Esophagus muscularis mucosa (tissue), 4 donors: ENCODE data around the gene SESTD1. TPM values are rescaled to one million over a fixed set of nuclear protein-coding genes. Genes with fewer than 3 reads are reported as not detected.

Experiments used
- DNase-seq: peaks from one replicate; pipeline ENCODE4 v3.0.0-alpha.2; 2017; ENCODE audit errors: extremely low spot score
- H3K27ac ChIP-seq, 4 donors: fragments of 200-600 bp; sonication (generic); replicated peaks in 1 of 4; 1 replicate in 3 of 4; 2 replicates in 1 of 4; pipeline ENCODE4 v1.5.1; 2016 to 2019; ENCODE audit warnings: mild to moderate bottlenecking in 1 of 4
- H3K27me3 ChIP-seq, 4 donors: fragments of 200-600 bp; sonication (generic); one replicate each; pipeline versions ENCODE4 v1.5.1 to v1.6.0; 2016 to 2019
- H3K36me3 ChIP-seq, 4 donors: fragments of 200-600 bp; sonication (generic); one replicate each; pipeline ENCODE4 v1.5.1; 2016 to 2019
- H3K4me1 ChIP-seq, 4 donors: fragments of 200-600 bp; sonication (generic); one replicate each; pipeline ENCODE4 v1.5.1; 2016 to 2019
- H3K4me3 ChIP-seq, 4 donors: fragments of 200-600 bp; sonication (generic); 1 replicate in 2 of 4; 2 replicates in 2 of 4; pipeline ENCODE4 v1.5.1; 2016 to 2019; ENCODE audit warnings: mild to moderate bottlenecking in 4 of 4, moderate library complexity in 1 of 4
- H3K9me3 ChIP-seq, 4 donors: fragments of 200-600 bp; sonication (generic); 1 replicate in 3 of 4; 2 replicates in 1 of 4; pipeline ENCODE4 v1.5.1; 2016 to 2019
- CTCF ChIP-seq, 3 experiments: fragments of 200-600 bp in 2 of 3; fragments of 450-650 bp in 1 of 3; sonication (generic) in 2 of 3; IDR thresholded peaks; one replicate each; pipeline ENCODE4 v1.5.1; 2017 to 2019; ENCODE audit warnings: antibody characterized with exemption in 3 of 3, mild to moderate bottlenecking in 2 of 3, moderate library complexity in 1 of 3
- EP300 ChIP-seq: sonication (generic); formaldehyde crosslinking; IDR thresholded peaks from one replicate; pipeline ENCODE4 v1.6.1; 2017; ENCODE audit warnings: antibody characterized with exemption
- POLR2A ChIP-seq: fragments of 450-650 bp; IDR thresholded peaks from one replicate; pipeline ENCODE4 v1.6.1; 2017; ENCODE audit warnings: antibody characterized with exemption, moderate library complexity, mild to moderate bottlenecking, low read depth
- POLR2AphosphoS5 ChIP-seq, 2 donors: sonication (generic); formaldehyde crosslinking; IDR thresholded peaks; one replicate each; pipeline ENCODE4 v1.6.1; 2017; ENCODE audit warnings: antibody characterized with exemption in 2 of 2
- WGBS: methylation state at CpG from one replicate; pipeline ENCODE4 v1.1.5; 2018; 5-methylcytosine and 5-hydroxymethylcytosine counted together
- intact Hi-C: fragments of 100-400 bp; cut with DNase I; formaldehyde crosslinking; loops from one replicate; pipeline ENCODE4 v1.15.1; 2023
- total RNA-seq, 4 donors: library from RNA; depleted of rRNA; stranded (reverse); fragments of >200 nt; gene quantifications; one replicate each; pipeline versions ENCODE4 v1.1.0 to v1.2.1, GENCODE V29; 2016

The SESTD1 gene
- total RNA-seq, 4 donors from 2014 or later, result 48.9 to 57.3 (median 53.3) TPM

- no peak for DNase-seq
- Histone ChIP-seq H3K4me1 (peaks cover 0 to 30% (median 22%) of the 10 kb centered on the region in 4 donors), H3K36me3 (no peaks in the 10 kb centered on the region), H3K27me3 (no peaks in the 10 kb centered on the region), H3K9me3 (no peaks in the 10 kb centered on the region), H3K27ac (no peak overlapping the region), H3K4me3 (no peak overlapping the region)
- intact Hi-C loops, result no loop called here
- 28% methylated on average over 1 of the region's 1 CpG for WGBS
- TF ChIP-seq POLR2AphosphoS5 (IDR thresholded peaks at IDR 0.05) (peak in 1 of 2 donors; percentile 28), CTCF (IDR thresholded peaks at IDR 0.05) (no peak)
Observed at GRCh38 chr2:179268277-179268925, 3.8 kb upstream of the SESTD1 start.

- Histone ChIP-seq H3K36me3 (no peaks in the 10 kb centered on the region), H3K9me3 (no peaks in the 10 kb centered on the region), H3K4me3 (no peak overlapping the region), H3K27me3 (no peaks in the 10 kb centered on the region), H3K4me1 (peaks cover 10 to 31% (median 25%) of the 10 kb centered on the region in 4 donors), H3K27ac (no peak overlapping the region)
- TF ChIP-seq POLR2A (no peak), CTCF (IDR thresholded peaks at IDR 0.05) (no peak)
- no peak for DNase-seq
- intact Hi-C loops, result no loop called here
- WGBS, result 84% methylated on average over 4 of the region's 4 CpGs
Observed at GRCh38 chr2:179266271-179266670, 1.6 kb upstream of the SESTD1 start.

GRCh38 chr2:179265082-179265510 lies 464 bp upstream of the SESTD1 start:
- H3K27ac ChIP-seq, result peak overlapping the region; percentile 90 to 92 (median 92)
- H3K9me3 ChIP-seq, result no peaks in the 10 kb centered on the region
- peak overlapping the region; percentile 70 to 91 (median 84) for H3K4me3 ChIP-seq
- intact Hi-C loops, result no loop called here
- DNase-seq, result no peak
- WGBS, result 45% methylated on average over 5 of the region's 5 CpGs
- peaks cover 14 to 42% (median 34%) of the 10 kb centered on the region in 4 donors for H3K4me1 ChIP-seq
- H3K27me3 ChIP-seq, result no peaks in the 10 kb centered on the region
- TF ChIP-seq CTCF (IDR thresholded peaks at IDR 0.05), result no peak
- TF ChIP-seq POLR2A, result no peak
- no peak for TF ChIP-seq POLR2AphosphoS5 (IDR thresholded peaks at IDR 0.05)
- TF ChIP-seq EP300, result no peak
- H3K36me3 ChIP-seq, result no peaks in the 10 kb centered on the region

- DNase-seq, result no peak
- Histone ChIP-seq H3K4me1 (peaks cover 16 to 54% (median 43%) of the 10 kb centered on the region in 4 donors), H3K27me3 (no peaks in the 10 kb centered on the region), H3K9me3 (no peaks in the 10 kb centered on the region), H3K4me3 (peak overlapping the region; percentile 70 to 91 (median 84)), H3K27ac (peak overlapping the region; percentile 90 to 92 (median 92)), H3K36me3 (no peaks in the 10 kb centered on the region)
- under 1% methylated on average over 51 of the region's 62 CpGs for WGBS
- intact Hi-C loops, result no loop called here
- no peak for TF ChIP-seq EP300
- no peak for TF ChIP-seq POLR2A
- no peak for TF ChIP-seq CTCF (IDR thresholded peaks at IDR 0.05)
- TF ChIP-seq POLR2AphosphoS5 (IDR thresholded peaks at IDR 0.05), result no peak
Observed at GRCh38 chr2:179263446-179264367, 925 bp downstream of the SESTD1 start.
